GM12878 (cell line): ENCODE measurements around the gene KCNK13. TPM values are rescaled to one million over a fixed set of nuclear protein-coding genes. Genes with fewer than 3 reads are reported as not detected.

Experiments used
- ATAC-seq: fragments of 200-7000 bp; cut with Tn5 transposase; 3 replicates; pipeline ENCODE4 v1.9.1; 2020; ENCODE audit warnings: mild to moderate bottlenecking, moderate library complexity
- BruUV-seq: library from RNA; stranded (reverse); fragments of 400-500 nt; replicated peaks from 2 replicates; lab custom pipeline; 2021; lab: Mats Ljungman, UMichigan
- CTCF ChIA-PET: fragments of 300-600 bp; sonication (Branson Sonifier 250); formaldehyde crosslinking; extraction: SDS; loops from one replicate; lab custom pipeline; 2021; ENCODE audit warnings: inconsistent platforms; lab: Yijun Ruan, JAX
- POLR2A ChIA-PET: fragments of 350-600 bp; formaldehyde crosslinking; extraction: SDS; loops from one replicate; lab custom pipeline; 2021; ENCODE audit warnings: inconsistent platforms; lab: Charles Lee
- RAD21 ChIA-PET: fragments of 300-600 bp; sonication (Branson Sonifier 250); formaldehyde crosslinking; loops from one replicate; lab custom pipeline; 2023; ENCODE audit warnings: antibody characterized with exemption; ENCODE audit not compliant: unreplicated experiment; lab: Charles Lee
- SMC1A ChIA-PET: fragments of 300-600 bp; sonication (Branson Sonifier 250); formaldehyde crosslinking; loops from one replicate; lab custom pipeline; 2023; ENCODE audit not compliant: unreplicated experiment, uncharacterized antibody; lab: Charles Lee
- DNase-seq: peaks from one replicate; pipeline ENCODE4 v3.0.0-alpha.2; 2011; ENCODE audit warnings: low read depth, low spot score
- FAIRE-seq: peaks from 3 replicates; lab custom pipeline; 2011; peaks lifted over from hg19 to GRCh38; lab: Jason Lieb, UNC
- H2AFZ ChIP-seq: 2 replicates; pipeline ENCODE4 v1.6.0; 2011; ENCODE audit warnings: low read depth, low read length, control low read depth; ENCODE audit not compliant: control insufficient read depth
- H3K27ac ChIP-seq: 2 replicates; pipeline ENCODE4 v1.5.1; 2011; ENCODE audit warnings: control low read depth; ENCODE audit not compliant: control insufficient read depth, insufficient read depth
- H3K27me3 ChIP-seq, 2 experiments: replicated peaks in 1 of 2; 2 replicates each; pipeline versions ENCODE4 v1.6.0 to v1.6.1; 2011; ENCODE audit warnings: low read length in 1 of 2; ENCODE audit not compliant: control insufficient read depth in 2 of 2, insufficient read depth in 2 of 2
- H3K36me3 ChIP-seq, 2 experiments: 2 replicates each; pipeline ENCODE4 v1.5.1; 2011; ENCODE audit warnings: low read length in 1 of 2; ENCODE audit not compliant: control insufficient read depth in 2 of 2, insufficient read depth in 2 of 2
- H3K4me1 ChIP-seq: 2 replicates; pipeline ENCODE4 v1.6.1; 2011; ENCODE audit warnings: mild to moderate bottlenecking, low read length, moderate library complexity, mixed read lengths; ENCODE audit not compliant: control insufficient read depth, insufficient read depth
- H3K4me2 ChIP-seq: 2 replicates; pipeline ENCODE4 v1.6.0; 2011; ENCODE audit warnings: control low read depth; ENCODE audit not compliant: control insufficient read depth, insufficient read depth
- H3K4me3 ChIP-seq: fragments of 200-600 bp; sonication (generic); 2 replicates; pipeline ENCODE4 v1.5.1; 2016
- H3K79me2 ChIP-seq: 2 replicates; pipeline ENCODE4 v1.6.0; 2011; ENCODE audit warnings: low read length; ENCODE audit not compliant: control insufficient read depth, insufficient read depth
- H3K9ac ChIP-seq: 2 replicates; pipeline ENCODE4 v1.8.0; 2011; ENCODE audit warnings: low read length, control low read depth, mixed read lengths; ENCODE audit not compliant: control insufficient read depth, insufficient read depth
- H3K9me3 ChIP-seq: replicated peaks from 3 replicates; pipeline ENCODE4 v1.5.1; 2011; ENCODE audit warnings: mild to moderate bottlenecking, low read length; ENCODE audit not compliant: control insufficient read depth, insufficient read depth
- H4K20me1 ChIP-seq: 2 replicates; pipeline ENCODE4 v1.6.0; 2011; ENCODE audit not compliant: control insufficient read depth, insufficient read depth
- BCL11A ChIP-seq: IDR thresholded peaks from 2 replicates; pipeline ENCODE4 v1.6.1; 2011; ENCODE audit warnings: low read depth, low read length
- BMI1 ChIP-seq: fragments of 450-650 bp; IDR thresholded peaks from 2 replicates; pipeline ENCODE4 v1.6.1; 2016; ENCODE audit warnings: mild to moderate bottlenecking, moderate library complexity, borderline replicate concordance
- HCFC1 ChIP-seq: fragments of 150-350 bp; IDR thresholded peaks from 2 replicates; pipeline ENCODE4 v1.6.1; 2014; ENCODE audit warnings: low read length
- KLF5 ChIP-seq: fragments of 450-650 bp; IDR thresholded peaks from 2 replicates; pipeline ENCODE4 v1.6.1; 2014; ENCODE audit warnings: mild to moderate bottlenecking; ENCODE audit not compliant: partially characterized antibody
- RAD21 ChIP-seq: IDR thresholded peaks from 2 replicates; pipeline ENCODE4 v1.6.1; 2011; ENCODE audit warnings: mild to moderate bottlenecking, low read depth, low read length, moderate library complexity; ENCODE audit not compliant: insufficient read depth
- RELA ChIP-seq: fragments of 450-650 bp; IDR thresholded peaks from 2 replicates; pipeline ENCODE4 v1.8.0; 2014; ENCODE audit warnings: borderline replicate concordance; ENCODE audit not compliant: partially characterized antibody
- SIX5 ChIP-seq: IDR thresholded peaks from 2 replicates; pipeline ENCODE4 v1.6.1; 2011; ENCODE audit warnings: mild to moderate bottlenecking, low read depth, low read length, moderate library complexity; ENCODE audit not compliant: severe bottlenecking
- SREBF2 ChIP-seq: IDR thresholded peaks from 2 replicates; pipeline ENCODE4 v1.6.1; 2012; ENCODE audit warnings: mild to moderate bottlenecking, low read length
- TARDBP ChIP-seq: IDR thresholded peaks from 2 replicates; pipeline ENCODE4 v1.6.1; 2016; ENCODE audit warnings: borderline replicate concordance
- TCF3 ChIP-seq: IDR thresholded peaks from 2 replicates; pipeline ENCODE4 v1.6.1; 2012; ENCODE audit warnings: low read depth, mild to moderate bottlenecking, low read length, borderline replicate concordance; ENCODE audit not compliant: insufficient read depth
- TCF7 ChIP-seq: IDR thresholded peaks from 2 replicates; pipeline ENCODE4 v1.6.1; 2014; ENCODE audit warnings: antibody characterized with exemption, borderline replicate concordance
- ZNF384 ChIP-seq: IDR thresholded peaks from 2 replicates; pipeline ENCODE4 v1.6.1; 2012; ENCODE audit warnings: low read depth, mild to moderate bottlenecking, low read length, improper control_type of control experiment, borderline replicate concordance
- ZZZ3 ChIP-seq: IDR thresholded peaks from 2 replicates; pipeline ENCODE4 v1.6.1; 2011; ENCODE audit warnings: low read depth; ENCODE audit not compliant: control insufficient read depth, insufficient read length
- WGBS: methylation state at CpG from one replicate; pipeline ENCODE4 v1.1.6; 2016; ENCODE audit warnings: low lambda C conversion rate; ENCODE audit not compliant: insufficient replicate concordance, insufficient coverage; ENCODE audit errors: missing lambda C conversion rate; 5-methylcytosine and 5-hydroxymethylcytosine counted together
- in situ Hi-C: fragments of 300-500 bp; cut with MboI; formaldehyde crosslinking; loops from 9 replicates; pipeline ENCODE4 v1.14.3; 2018; ENCODE audit warnings: mixed read lengths
- intact Hi-C: fragments of 100-400 bp; cut with micrococcal nuclease; formaldehyde crosslinking; loops from one replicate; pipeline ENCODE4 v1.14.2; 2022; ENCODE audit not compliant: unreplicated experiment
- polyA plus RNA-seq, 11 experiments: library from polyadenylated mRNA; depleted of rRNA in 4 of 11; unstranded in 6 of 11; stranded (reverse) in 5 of 11; fragments of >200 nt; fragmentation: Nextera tagmentation in 4 of 11; fragmentation: Illumina TruSeq in 1 of 11; extraction: Ambion mirVana in 4 of 11; extraction: Trizol in 1 of 11; gene quantifications; 1 replicate in 1 of 11; 2 replicates in 10 of 11; pipeline versions ENCODE4 v1.2.1 to v1.2.3, GENCODE V29; 2011 to 2016; ENCODE audit warnings: inconsistent platforms in 2 of 11, missing spikeins in 2 of 11, low read depth in 1 of 11
- total RNA-seq, 4 experiments: library from RNA; depleted of rRNA in 3 of 4; stranded (reverse); fragments of >200 nt in 3 of 4; fragmentation: Illumina TruSeq in 1 of 4; extraction: Trizol in 1 of 4; gene quantifications; 2 replicates each; pipeline versions ENCODE4 v1.2.1 to v1.2.3, GENCODE V29; 2013 to 2021
- TF ChIP-seq, protein P1 (sequence below): fragments of 450-650 bp; IDR thresholded peaks from 2 replicates; pipeline ENCODE4 v1.6.1; 2017; ENCODE audit warnings: mild to moderate bottlenecking, moderate library complexity
- TF ChIP-seq, protein P2 (sequence below): fragments of 450-650 bp; IDR thresholded peaks from 2 replicates; pipeline ENCODE4 v1.6.1; 2014; ENCODE audit warnings: mild to moderate bottlenecking
- TF ChIP-seq, protein P3 (sequence below): fragments of 150-350 bp; IDR thresholded peaks from 2 replicates; pipeline ENCODE4 v1.6.1; 2014; ENCODE audit warnings: mild to moderate bottlenecking, low read depth, low read length

KCNK13 gene
- total and polyA plus RNA-seq, 10 of the 15 experiments (the other 5 are each of a cell fraction or from before 2014, with no cell fraction given): not detected

DNA sequence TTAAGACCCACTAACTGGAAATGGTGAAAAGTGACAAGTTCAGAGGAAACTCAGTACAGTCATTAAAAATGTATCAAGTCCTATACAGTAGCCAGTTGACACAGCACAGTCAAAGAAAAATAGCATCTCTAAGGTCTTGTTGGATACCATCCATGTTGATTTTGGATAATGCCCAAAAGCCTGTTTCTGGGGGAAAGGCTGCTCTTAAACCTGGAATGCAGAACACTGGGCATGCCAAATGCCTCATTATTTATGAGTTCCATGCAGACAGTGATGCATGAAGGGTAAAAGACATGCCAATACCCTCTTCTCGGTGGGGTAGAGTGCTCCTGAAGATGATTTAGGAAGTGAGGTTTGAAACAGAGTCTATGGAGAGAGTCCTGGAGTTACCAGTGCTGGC lies 29.6 kb downstream of the KCNK13 start:
- FAIRE-seq: no peak
- H3K36me3 ChIP-seq: no peaks in the 10 kb centered on the region
- no peaks in the 10 kb centered on the region; a peak in 1 of 4 replicates for H3K27me3 ChIP-seq
- ChIA-PET POLR2A (no interaction called here), SMC1A (interaction anchor here (0.7 to 0.8 kb wide), 2 partner anchors 22 to 46 kb away, joined by 3 read pairs; no protein-coding TSS in a partner anchor), CTCF (no interaction called here), RAD21 (no interaction called here)
- TF ChIP-seq TCF3 (no peak), ZZZ3 (no peak), BMI1 (no peak), KLF5 (no peak), RAD21 (no peak), HCFC1 (no peak), SIX5 (no peak), RELA (no peak), SREBF2 (no peak), TARDBP (no peak), TCF7 (no peak), ZNF384 (no peak), BCL11A (no peak)
- TF ChIP-seq, protein P1, sequence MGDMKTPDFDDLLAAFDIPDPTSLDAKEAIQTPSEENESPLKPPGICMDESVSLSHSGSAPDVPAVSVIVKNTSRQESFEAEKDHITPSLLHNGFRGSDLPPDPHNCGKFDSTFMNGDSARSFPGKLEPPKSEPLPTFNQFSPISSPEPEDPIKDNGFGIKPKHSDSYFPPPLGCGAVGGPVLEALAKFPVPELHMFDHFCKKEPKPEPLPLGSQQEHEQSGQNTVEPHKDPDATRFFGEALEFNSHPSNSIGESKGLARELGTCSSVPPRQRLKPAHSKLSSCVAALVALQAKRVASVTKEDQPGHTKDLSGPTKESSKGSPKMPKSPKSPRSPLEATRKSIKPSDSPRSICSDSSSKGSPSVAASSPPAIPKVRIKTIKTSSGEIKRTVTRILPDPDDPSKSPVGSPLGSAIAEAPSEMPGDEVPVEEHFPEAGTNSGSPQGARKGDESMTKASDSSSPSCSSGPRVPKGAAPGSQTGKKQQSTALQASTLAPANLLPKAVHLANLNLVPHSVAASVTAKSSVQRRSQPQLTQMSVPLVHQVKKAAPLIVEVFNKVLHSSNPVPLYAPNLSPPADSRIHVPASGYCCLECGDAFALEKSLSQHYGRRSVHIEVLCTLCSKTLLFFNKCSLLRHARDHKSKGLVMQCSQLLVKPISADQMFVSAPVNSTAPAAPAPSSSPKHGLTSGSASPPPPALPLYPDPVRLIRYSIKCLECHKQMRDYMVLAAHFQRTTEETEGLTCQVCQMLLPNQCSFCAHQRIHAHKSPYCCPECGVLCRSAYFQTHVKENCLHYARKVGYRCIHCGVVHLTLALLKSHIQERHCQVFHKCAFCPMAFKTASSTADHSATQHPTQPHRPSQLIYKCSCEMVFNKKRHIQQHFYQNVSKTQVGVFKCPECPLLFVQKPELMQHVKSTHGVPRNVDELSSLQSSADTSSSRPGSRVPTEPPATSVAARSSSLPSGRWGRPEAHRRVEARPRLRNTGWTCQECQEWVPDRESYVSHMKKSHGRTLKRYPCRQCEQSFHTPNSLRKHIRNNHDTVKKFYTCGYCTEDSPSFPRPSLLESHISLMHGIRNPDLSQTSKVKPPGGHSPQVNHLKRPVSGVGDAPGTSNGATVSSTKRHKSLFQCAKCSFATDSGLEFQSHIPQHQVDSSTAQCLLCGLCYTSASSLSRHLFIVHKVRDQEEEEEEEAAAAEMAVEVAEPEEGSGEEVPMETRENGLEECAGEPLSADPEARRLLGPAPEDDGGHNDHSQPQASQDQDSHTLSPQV: no peak
- TF ChIP-seq, protein P2, sequence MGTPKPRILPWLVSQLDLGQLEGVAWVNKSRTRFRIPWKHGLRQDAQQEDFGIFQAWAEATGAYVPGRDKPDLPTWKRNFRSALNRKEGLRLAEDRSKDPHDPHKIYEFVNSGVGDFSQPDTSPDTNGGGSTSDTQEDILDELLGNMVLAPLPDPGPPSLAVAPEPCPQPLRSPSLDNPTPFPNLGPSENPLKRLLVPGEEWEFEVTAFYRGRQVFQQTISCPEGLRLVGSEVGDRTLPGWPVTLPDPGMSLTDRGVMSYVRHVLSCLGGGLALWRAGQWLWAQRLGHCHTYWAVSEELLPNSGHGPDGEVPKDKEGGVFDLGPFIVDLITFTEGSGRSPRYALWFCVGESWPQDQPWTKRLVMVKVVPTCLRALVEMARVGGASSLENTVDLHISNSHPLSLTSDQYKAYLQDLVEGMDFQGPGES: no peak
- TF ChIP-seq, protein P3, sequence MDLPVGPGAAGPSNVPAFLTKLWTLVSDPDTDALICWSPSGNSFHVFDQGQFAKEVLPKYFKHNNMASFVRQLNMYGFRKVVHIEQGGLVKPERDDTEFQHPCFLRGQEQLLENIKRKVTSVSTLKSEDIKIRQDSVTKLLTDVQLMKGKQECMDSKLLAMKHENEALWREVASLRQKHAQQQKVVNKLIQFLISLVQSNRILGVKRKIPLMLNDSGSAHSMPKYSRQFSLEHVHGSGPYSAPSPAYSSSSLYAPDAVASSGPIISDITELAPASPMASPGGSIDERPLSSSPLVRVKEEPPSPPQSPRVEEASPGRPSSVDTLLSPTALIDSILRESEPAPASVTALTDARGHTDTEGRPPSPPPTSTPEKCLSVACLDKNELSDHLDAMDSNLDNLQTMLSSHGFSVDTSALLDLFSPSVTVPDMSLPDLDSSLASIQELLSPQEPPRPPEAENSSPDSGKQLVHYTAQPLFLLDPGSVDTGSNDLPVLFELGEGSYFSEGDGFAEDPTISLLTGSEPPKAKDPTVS: no peak
- BruUV-seq: no TSS peak
- H3K9ac ChIP-seq: no peak overlapping the region
- intact Hi-C loops: no loop called here
- H3K4me2 ChIP-seq: no peak overlapping the region
- DNase-seq: no peak
- H3K9me3 ChIP-seq: no peaks in the 10 kb centered on the region; the same call in 2 of the 3 replicates
- no peak overlapping the region for H3K4me3 ChIP-seq
- 0% methylated on average over 1 of the region's 1 CpG for WGBS
- H3K4me1 ChIP-seq: no peaks in the 10 kb centered on the region
- ATAC-seq: no peak
- no peaks in the 10 kb centered on the region for H3K79me2 ChIP-seq
- H4K20me1 ChIP-seq: no peaks in the 10 kb centered on the region
- no peak overlapping the region for H2AFZ ChIP-seq
- in situ Hi-C loops: no loop called here
- no peak overlapping the region for H3K27ac ChIP-seq
